ENCODE results near the gene UBR4. TPM values are rescaled to one million over a fixed set of nuclear protein-coding genes. Genes with fewer than 3 reads are reported as not detected.
A peak's percentile ranks its signal among the peaks of the same experiment; 100 is the strongest.

UBR4 gene
- total RNA-seq, 2 donors from 2014 or later = 209 to 275 TPM

- H3K27me3 Mint-ChIP-seq = peaks cover 7 to 12% of the 10 kb centered on the region in 2 donors
- H3K36me3 Mint-ChIP-seq = peaks cover 8% of the 10 kb centered on the region
- H3K27ac Mint-ChIP-seq = peak overlapping the region; percentile 22 to 86
- DNase-seq (ENCODE audit: low spot score) = no peak
- no peak for ATAC-seq
- peaks cover 4% of the 10 kb centered on the region for H3K9me3 Mint-ChIP-seq
- H3K4me3 Mint-ChIP-seq = peak overlapping the region; percentile 74
- peaks cover 5 to 7% of the 10 kb centered on the region in 2 donors for H3K4me1 Mint-ChIP-seq (ENCODE audit: low read depth in 2 of 2)
These were observed 148.7 kb downstream of the UBR4 start for GRCh38 chr1:19061343-19061742.

- H3K4me1 Mint-ChIP-seq (ENCODE audit: low read depth in 2 of 2) = peaks cover 5 to 7% of the 10 kb centered on the region in 2 donors
- H3K9me3 Mint-ChIP-seq = peaks cover 4% of the 10 kb centered on the region
- peaks cover 8% of the 10 kb centered on the region for H3K36me3 Mint-ChIP-seq
- peaks cover 19 to 27% of the 10 kb centered on the region in 2 donors for H3K27me3 Mint-ChIP-seq
- H3K27ac Mint-ChIP-seq = no peak overlapping the region
- ATAC-seq (no peak), DNase-seq (ENCODE audit: low spot score) (no peak)
- H3K4me3 Mint-ChIP-seq = no peak overlapping the region
These were observed 150.3 kb downstream of the UBR4 start for GRCh38 chr1:19059773-19060172.

- ATAC-seq (no peak), DNase-seq (ENCODE audit: low spot score) (no peak)
- no peak overlapping the region for H3K4me3 Mint-ChIP-seq
- no peak overlapping the region for H3K27ac Mint-ChIP-seq
- peaks cover 19 to 30% of the 10 kb centered on the region in 2 donors for H3K27me3 Mint-ChIP-seq
- H3K36me3 Mint-ChIP-seq = peaks cover 8% of the 10 kb centered on the region
- peaks cover 5 to 7% of the 10 kb centered on the region in 2 donors for H3K4me1 Mint-ChIP-seq (ENCODE audit: low read depth in 2 of 2)
- peaks cover 4% of the 10 kb centered on the region for H3K9me3 Mint-ChIP-seq
These were observed 151.6 kb downstream of the UBR4 start for GRCh38 chr1:19058476-19058797.

DNA sequence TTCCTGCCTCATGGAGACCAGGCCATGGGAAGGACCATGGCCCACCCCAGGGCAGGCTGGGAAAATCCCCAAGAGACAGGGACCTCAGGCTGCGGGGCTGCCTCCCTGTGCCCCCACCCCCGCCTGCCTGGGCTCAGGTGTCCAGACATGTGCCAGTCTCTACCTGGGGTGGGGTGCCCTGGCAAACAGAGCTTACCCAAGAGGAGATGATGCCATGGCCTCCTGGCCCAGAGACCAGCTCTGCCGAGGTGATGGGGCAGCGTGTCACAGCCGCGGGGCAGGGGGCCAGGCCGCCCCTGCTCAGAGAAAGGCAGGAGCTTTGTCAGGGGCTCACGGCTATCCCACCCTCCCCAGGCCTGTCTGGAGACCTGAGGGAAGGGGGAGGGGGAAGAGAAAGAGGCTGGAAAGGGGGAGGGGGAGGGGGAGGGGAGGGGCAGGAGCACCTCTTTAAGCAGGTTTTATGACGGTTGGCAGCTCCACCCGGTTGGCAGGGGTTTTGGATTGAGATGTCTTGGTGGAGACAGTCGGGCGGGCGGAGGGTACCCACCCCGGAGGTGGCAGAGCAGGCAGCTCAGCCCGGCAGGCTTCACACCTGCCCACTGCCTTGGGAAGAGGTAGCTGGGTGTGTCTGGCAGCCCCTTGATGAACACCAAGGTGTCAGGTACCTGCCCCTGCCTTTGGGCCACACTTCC lies 152.1 kb downstream of the UBR4 start:
- DNase-seq (ENCODE audit: low spot score) (no peak), ATAC-seq (no peak)
- Mint-ChIP-seq H3K36me3 (peaks cover 8% of the 10 kb centered on the region), H3K27ac (no peak overlapping the region), H3K9me3 (peaks cover 4% of the 10 kb centered on the region), H3K4me1 (ENCODE audit: low read depth in 2 of 2) (peaks cover 5 to 7% of the 10 kb centered on the region in 2 donors), H3K27me3 (peaks cover 19 to 30% of the 10 kb centered on the region in 2 donors), H3K4me3 (no peak overlapping the region)

- no peak overlapping the region for H3K4me3 Mint-ChIP-seq
- H3K4me1 Mint-ChIP-seq (ENCODE audit: low read depth in 2 of 2) = peaks cover 5 to 7% of the 10 kb centered on the region in 2 donors
- DNase-seq (ENCODE audit: low spot score) (no peak), ATAC-seq (peak in 1 of 2 donors; percentile 25)
- H3K27ac Mint-ChIP-seq = no peak overlapping the region
- H3K9me3 Mint-ChIP-seq = peaks cover 4% of the 10 kb centered on the region
- peaks cover 25 to 35% of the 10 kb centered on the region in 2 donors for H3K27me3 Mint-ChIP-seq
- H3K36me3 Mint-ChIP-seq = peaks cover 8% of the 10 kb centered on the region
These were observed 152.8 kb downstream of the UBR4 start for GRCh38 chr1:19057182-19057779.

DNA sequence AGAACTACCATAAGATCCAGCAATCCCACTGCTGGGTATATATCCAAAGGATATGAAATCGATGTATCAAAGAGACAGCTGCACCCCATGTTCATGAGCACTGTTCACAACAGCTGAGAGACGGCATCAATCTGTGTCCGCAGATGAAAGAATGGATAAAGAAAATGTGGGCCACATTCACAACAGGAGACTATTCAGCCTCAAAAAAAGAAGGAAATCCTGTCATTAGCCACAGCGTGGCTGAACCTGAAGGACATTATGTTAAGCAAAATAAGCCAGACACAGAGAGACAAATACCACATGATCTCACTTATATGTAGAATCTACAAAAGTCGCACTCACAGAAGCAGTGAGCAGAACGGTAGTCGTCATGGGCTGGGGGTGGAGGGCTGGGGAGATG lies 154.4 kb downstream of the UBR4 start:
- peaks cover 30 to 35% of the 10 kb centered on the region in 2 donors for H3K27me3 Mint-ChIP-seq
- H3K4me1 Mint-ChIP-seq (ENCODE audit: low read depth in 2 of 2) = no peaks in the 10 kb centered on the region
- H3K4me3 Mint-ChIP-seq = no peak overlapping the region
- no peaks in the 10 kb centered on the region for H3K9me3 Mint-ChIP-seq
- no peaks in the 10 kb centered on the region for H3K36me3 Mint-ChIP-seq
- no peak overlapping the region for H3K27ac Mint-ChIP-seq
- DNase-seq (ENCODE audit: low spot score) = no peak
- ATAC-seq = no peak

GRCh38 chr1:19055001-19055400 lies 155.1 kb downstream of the UBR4 start:
- H3K27me3 Mint-ChIP-seq = peaks cover 32 to 35% of the 10 kb centered on the region in 2 donors
- no peaks in the 10 kb centered on the region for H3K4me1 Mint-ChIP-seq (ENCODE audit: low read depth in 2 of 2)
- ATAC-seq (no peak), DNase-seq (ENCODE audit: low spot score) (no peak)
- H3K9me3 Mint-ChIP-seq = no peaks in the 10 kb centered on the region
- H3K36me3 Mint-ChIP-seq = no peaks in the 10 kb centered on the region
- H3K27ac Mint-ChIP-seq = no peak overlapping the region
- no peak overlapping the region for H3K4me3 Mint-ChIP-seq

DNA sequence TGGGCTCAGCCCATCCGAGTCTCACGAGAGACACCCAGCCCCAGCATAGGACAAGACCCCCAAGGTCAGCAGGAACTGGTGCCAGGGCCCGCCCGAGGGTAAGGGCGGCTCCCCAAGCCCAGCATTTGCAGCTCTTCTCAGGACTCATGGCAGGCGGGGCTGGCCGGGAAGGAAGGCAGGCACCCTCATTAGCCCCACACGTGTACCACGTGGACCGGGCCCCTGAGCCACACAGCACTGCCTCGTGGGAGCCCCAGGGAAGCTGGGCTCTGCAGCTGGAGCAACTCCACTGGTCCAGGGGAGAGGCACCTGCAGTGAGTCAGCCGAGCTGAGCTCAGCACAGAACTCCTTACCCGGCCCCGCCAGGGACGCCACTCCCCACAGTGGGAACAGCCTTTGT lies 155.8 kb downstream of the UBR4 start:
- H3K4me1 Mint-ChIP-seq (ENCODE audit: low read depth in 2 of 2) = no peaks in the 10 kb centered on the region
- H3K9me3 Mint-ChIP-seq = no peaks in the 10 kb centered on the region
- peaks cover 32 to 40% of the 10 kb centered on the region in 2 donors for H3K27me3 Mint-ChIP-seq
- no peaks in the 10 kb centered on the region for H3K36me3 Mint-ChIP-seq
- no peak overlapping the region for H3K27ac Mint-ChIP-seq
- DNase-seq (ENCODE audit: low spot score) (no peak), ATAC-seq (peak; percentile 8 to 14)
- H3K4me3 Mint-ChIP-seq = no peak overlapping the region

DNA sequence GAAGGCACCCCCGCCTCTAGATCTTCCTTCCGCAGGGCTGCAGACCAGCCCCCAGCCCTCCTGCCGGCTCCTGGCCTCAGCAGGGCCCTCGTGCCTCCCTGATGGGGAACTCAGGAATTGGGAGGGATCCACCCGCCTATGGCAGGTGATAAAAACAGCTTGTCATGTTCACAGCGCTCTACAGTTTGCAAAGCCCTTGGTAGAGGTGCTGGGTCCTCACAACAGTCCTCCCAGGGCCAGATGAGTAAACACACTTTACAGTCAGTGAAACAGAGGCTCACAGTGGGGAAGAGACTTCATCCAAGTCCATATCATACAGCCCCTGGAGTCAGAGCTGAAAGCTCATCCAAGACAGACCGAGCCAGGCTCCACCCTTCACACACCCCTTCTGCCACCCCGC lies 156.6 kb downstream of the UBR4 start:
- H3K9me3 Mint-ChIP-seq = no peaks in the 10 kb centered on the region
- H3K4me3 Mint-ChIP-seq = no peak overlapping the region
- no peaks in the 10 kb centered on the region for H3K4me1 Mint-ChIP-seq (ENCODE audit: low read depth in 2 of 2)
- H3K27me3 Mint-ChIP-seq = peaks cover 32 to 37% of the 10 kb centered on the region in 2 donors
- H3K27ac Mint-ChIP-seq = no peak overlapping the region
- no peak for DNase-seq (ENCODE audit: low spot score)
- ATAC-seq = peak in 1 of 2 donors; percentile 31
- no peaks in the 10 kb centered on the region for H3K36me3 Mint-ChIP-seq

DNA sequence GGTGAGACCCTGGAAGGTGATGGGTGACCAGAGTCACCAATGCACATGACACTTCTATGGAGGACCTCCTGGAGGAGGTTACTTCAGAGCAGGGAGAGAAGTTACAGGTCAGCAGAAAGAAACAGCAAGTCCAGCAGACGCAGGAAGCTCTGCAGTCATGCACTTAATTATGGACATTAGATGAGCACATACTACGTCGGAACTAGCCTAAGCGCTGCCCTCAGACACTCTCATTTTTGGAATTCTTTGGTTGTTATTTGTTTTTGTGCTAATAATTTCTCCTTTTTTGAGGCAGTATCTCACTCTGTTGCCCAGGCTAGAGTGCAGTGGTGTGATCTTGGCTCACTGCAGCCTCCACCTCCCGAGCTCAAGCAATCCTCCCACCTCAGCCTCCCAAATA lies 160.3 kb downstream of the UBR4 start:
- no peak for DNase-seq (ENCODE audit: low spot score)
- Mint-ChIP-seq H3K4me1 (ENCODE audit: low read depth in 2 of 2) (peaks cover 6 to 7% of the 10 kb centered on the region in 2 donors), H3K9me3 (no peaks in the 10 kb centered on the region), H3K27me3 (peaks cover 20 to 25% of the 10 kb centered on the region in 2 donors), H3K27ac (no peak overlapping the region), H3K36me3 (no peaks in the 10 kb centered on the region), H3K4me3 (no peak overlapping the region)
- ATAC-seq = no peak

- no peak for ATAC-seq
- DNase-seq (ENCODE audit: low spot score) = no peak
- H3K27me3 Mint-ChIP-seq = peaks cover 20 to 27% of the 10 kb centered on the region in 2 donors
- no peak overlapping the region for H3K27ac Mint-ChIP-seq
- H3K9me3 Mint-ChIP-seq = no peaks in the 10 kb centered on the region
- H3K4me1 Mint-ChIP-seq (ENCODE audit: low read depth in 2 of 2) = peaks cover 6 to 7% of the 10 kb centered on the region in 2 donors
- no peak overlapping the region for H3K4me3 Mint-ChIP-seq
- no peaks in the 10 kb centered on the region for H3K36me3 Mint-ChIP-seq
These were observed 160.8 kb downstream of the UBR4 start for GRCh38 chr1:19049128-19049768.

DNA sequence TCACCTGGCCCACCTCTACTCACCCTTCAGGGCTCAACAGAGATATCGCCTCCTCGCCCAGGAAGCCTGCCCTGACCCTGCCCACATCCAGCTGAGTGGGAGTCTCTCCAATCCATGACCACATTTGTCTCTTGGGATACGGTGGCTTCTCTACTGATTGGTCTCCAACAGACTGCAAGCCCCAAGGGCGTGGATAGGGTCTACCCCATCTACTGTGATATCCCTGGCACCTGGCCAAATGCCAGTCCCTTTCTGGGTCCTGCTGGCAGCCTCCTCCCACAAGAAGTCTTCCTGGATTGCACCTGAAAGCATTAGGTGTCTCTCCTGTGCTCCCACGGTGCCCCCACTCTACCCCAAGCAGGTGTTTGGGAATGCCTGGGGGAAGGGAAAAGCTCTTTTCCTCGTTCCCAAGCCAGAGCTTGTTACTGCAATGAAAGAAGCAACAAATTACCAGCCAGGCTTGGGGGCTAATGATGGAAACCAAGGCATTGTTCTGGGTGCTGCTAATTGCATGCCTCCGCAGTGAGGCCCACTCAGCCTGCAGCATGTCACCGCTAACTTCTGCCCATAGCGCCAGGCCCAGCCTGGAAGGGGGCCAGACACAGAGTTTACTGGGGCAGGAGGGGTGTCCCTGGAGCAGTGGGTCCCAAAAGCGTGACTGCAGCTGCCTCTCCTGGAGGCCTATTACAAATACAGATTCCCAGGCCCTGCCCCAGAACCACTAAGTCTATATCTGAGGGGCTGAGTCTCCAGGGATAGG lies 162.9 kb downstream of the UBR4 start:
- peaks cover 6 to 7% of the 10 kb centered on the region in 2 donors for H3K4me1 Mint-ChIP-seq (ENCODE audit: low read depth in 2 of 2)
- no peaks in the 10 kb centered on the region for H3K9me3 Mint-ChIP-seq
- H3K27ac Mint-ChIP-seq = no peak overlapping the region
- H3K27me3 Mint-ChIP-seq = peaks cover 14 to 23% of the 10 kb centered on the region in 2 donors
- ATAC-seq (no peak), DNase-seq (ENCODE audit: low spot score) (peak; percentile 39)
- H3K4me3 Mint-ChIP-seq = no peak overlapping the region
- H3K36me3 Mint-ChIP-seq = no peaks in the 10 kb centered on the region

- peaks cover 6 to 7% of the 10 kb centered on the region in 2 donors for H3K4me1 Mint-ChIP-seq (ENCODE audit: low read depth in 2 of 2)
These were observed 163.9 kb downstream of the UBR4 start for GRCh38 chr1:19045898-19046880.

More at GRCh38 chr1:19045898-19046880, 163.9 kb downstream of the UBR4 start:
- H3K27ac Mint-ChIP-seq = no peak overlapping the region
- H3K27me3 Mint-ChIP-seq = peaks cover 17 to 26% of the 10 kb centered on the region in 2 donors
- no peaks in the 10 kb centered on the region for H3K9me3 Mint-ChIP-seq
- no peaks in the 10 kb centered on the region for H3K36me3 Mint-ChIP-seq
- DNase-seq (ENCODE audit: low spot score) (peak; percentile 44), ATAC-seq (no peak)
- no peak overlapping the region for H3K4me3 Mint-ChIP-seq

All from natural killer cell treated with Interleukin-12 subunit alpha and Interleukin-12 subunit beta and Interleukin-15 and Interleukin-18, amount 100 ng/mL, for 72 hours (primary cell).